Mesenchymal stem cell (in vitro differentiated cells and primary cell): ENCODE data around the gene TMC4.
A peak's percentile ranks its signal among the peaks of the same experiment; 100 is the strongest.
"Not testable (repeated sequence)": the region's sequence is repeated elsewhere in the genome, so short reads cannot be mapped to it uniquely, and the experiment has no call there.

Experiments used
- DNase-seq: peaks from one replicate; pipeline ENCODE4 v3.0.0-alpha.2; 2013
- H2AFZ ChIP-seq: one replicate; pipeline ENCODE4 v1.6.1; 2013; ENCODE audit warnings: low read depth, mild to moderate bottlenecking, control low read depth, inconsistent platforms, low read length, moderate library complexity
- H2AK5ac ChIP-seq: 2 replicates; pipeline ENCODE4 v1.6.1; 2013; ENCODE audit warnings: low read length, moderate library complexity, mild to moderate bottlenecking, inconsistent platforms; ENCODE audit not compliant: severe bottlenecking
- H2BK120ac ChIP-seq: one replicate; pipeline ENCODE4 v1.6.1; 2013; ENCODE audit warnings: low read depth, mild to moderate bottlenecking, inconsistent platforms, low read length, moderate library complexity
- H2BK12ac ChIP-seq, 2 experiments: one replicate each; pipeline ENCODE4 v1.6.1; 2013; ENCODE audit warnings: inconsistent platforms in 2 of 2, low read length in 2 of 2, mild to moderate bottlenecking in 2 of 2, moderate library complexity in 2 of 2, control low read depth in 1 of 2
- H2BK15ac ChIP-seq: one replicate; pipeline ENCODE4 v1.6.1; 2013; ENCODE audit warnings: mild to moderate bottlenecking, low read depth, inconsistent platforms; ENCODE audit not compliant: poor library complexity, severe bottlenecking
- H2BK5ac ChIP-seq: 2 replicates; pipeline ENCODE4 v1.6.1; 2013; ENCODE audit warnings: low read depth, mild to moderate bottlenecking, low read length, control low read depth, inconsistent platforms; ENCODE audit not compliant: poor library complexity, severe bottlenecking
- H3K14ac ChIP-seq, 2 experiments: one replicate each; pipeline ENCODE4 v1.6.1; 2013; ENCODE audit warnings: inconsistent platforms in 2 of 2, low read length in 2 of 2, control low read depth in 1 of 2, mild to moderate bottlenecking in 1 of 2, moderate library complexity in 1 of 2
- H3K18ac ChIP-seq, 2 experiments: one replicate each; pipeline ENCODE4 v1.6.1; 2013; ENCODE audit warnings: inconsistent platforms in 2 of 2, low read length in 2 of 2, control low read depth in 1 of 2, low read depth in 1 of 2, mild to moderate bottlenecking in 1 of 2
- H3K23ac ChIP-seq, 2 experiments: one replicate each; pipeline ENCODE4 v1.6.1; 2013; ENCODE audit warnings: inconsistent platforms in 2 of 2, low read length in 2 of 2, mild to moderate bottlenecking in 2 of 2, moderate library complexity in 2 of 2, control low read depth in 1 of 2
- H3K27ac ChIP-seq: 2 replicates; pipeline ENCODE4 v1.5.1; 2013; ENCODE audit warnings: mild to moderate bottlenecking, moderate library complexity, low read length, control low read depth, inconsistent platforms; ENCODE audit not compliant: poor library complexity, severe bottlenecking
- H3K27me3 ChIP-seq, 2 experiments: 2 replicates each; pipeline versions ENCODE4 v1.6.1 to v1.7.0; 2013; ENCODE audit warnings: low read length in 2 of 2, mild to moderate bottlenecking in 2 of 2, moderate library complexity in 2 of 2, control low read depth in 1 of 2, inconsistent platforms in 1 of 2; ENCODE audit not compliant: control insufficient read depth in 1 of 2, insufficient read depth in 1 of 2
- H3K36me3 ChIP-seq, 2 experiments: 2 replicates each; pipeline versions ENCODE4 v1.6.1 to v1.7.0; 2013; ENCODE audit warnings: low read length in 2 of 2, control low read depth in 1 of 2, inconsistent platforms in 1 of 2, low read depth in 1 of 2, mild to moderate bottlenecking in 1 of 2; ENCODE audit not compliant: insufficient read depth in 2 of 2, control insufficient read depth in 1 of 2
- H3K4ac ChIP-seq, 2 experiments: one replicate each; pipeline ENCODE4 v1.6.1; 2013; ENCODE audit warnings: inconsistent platforms in 2 of 2, low read length in 2 of 2, mild to moderate bottlenecking in 2 of 2, moderate library complexity in 2 of 2, control low read depth in 1 of 2, low read depth in 1 of 2
- H3K4me1 ChIP-seq: 2 replicates; pipeline ENCODE4 v1.6.1; 2013; ENCODE audit warnings: low read depth, low read length, control low read depth; ENCODE audit not compliant: control insufficient read depth, insufficient read depth
- H3K4me2 ChIP-seq: 2 replicates; pipeline ENCODE4 v1.6.1; 2013; ENCODE audit warnings: low read length, mild to moderate bottlenecking, inconsistent platforms; ENCODE audit not compliant: poor library complexity, severe bottlenecking
- H3K4me3 ChIP-seq, 2 experiments: 2 replicates each; pipeline versions ENCODE4 v1.5.1 to v1.7.0; 2013; ENCODE audit warnings: low read length in 2 of 2, mild to moderate bottlenecking in 2 of 2, control low read depth in 1 of 2, low read depth in 1 of 2; ENCODE audit not compliant: insufficient read depth in 1 of 2
- H3K79me1 ChIP-seq: replicated peaks from 2 replicates; pipeline ENCODE4 v1.6.1; 2013; ENCODE audit warnings: mild to moderate bottlenecking, control low read depth, low read length, inconsistent platforms; ENCODE audit not compliant: poor library complexity, severe bottlenecking
- H3K9ac ChIP-seq: 2 replicates; pipeline ENCODE4 v1.7.0; 2013; ENCODE audit warnings: mild to moderate bottlenecking, low read length, moderate library complexity
- H3K9me3 ChIP-seq: 2 replicates; pipeline ENCODE4 v1.7.0; 2013; ENCODE audit warnings: mild to moderate bottlenecking, low read length; ENCODE audit not compliant: control insufficient read depth
- H4K8ac ChIP-seq: one replicate; pipeline ENCODE4 v1.6.1; 2013; ENCODE audit warnings: inconsistent platforms, mild to moderate bottlenecking, low read length, moderate library complexity
- H4K91ac ChIP-seq: one replicate; pipeline ENCODE4 v1.6.1; 2013; ENCODE audit warnings: mild to moderate bottlenecking, low read length, inconsistent platforms
- WGBS: methylation state at CpG from one replicate; pipeline ENCODE4 v1.1.7; 2013; ENCODE audit warnings: mixed read lengths; 5-methylcytosine and 5-hydroxymethylcytosine counted together

Gene TMC4

GRCh38 chr19:54186934-54187381, 14.0 kb upstream of the TMC4 start:
- peaks cover 11% of the 10 kb centered on the region for H3K4me1 ChIP-seq
- no peaks in the 10 kb centered on the region for H3K9me3 ChIP-seq
- H2BK5ac ChIP-seq, result no peak overlapping the region
- H2AFZ ChIP-seq, result no peak overlapping the region
- H3K4me2 ChIP-seq, result no peak overlapping the region
- no peak overlapping the region for H3K27ac ChIP-seq
- peaks cover 29% of the 10 kb centered on the region for H3K79me1 ChIP-seq
- no peak overlapping the region for H2BK12ac ChIP-seq
- H4K91ac ChIP-seq, result no peak overlapping the region
- no peaks in the 10 kb centered on the region for H3K27me3 ChIP-seq
- peaks cover 20 to 32% of the 10 kb centered on the region in 2 experiments for H3K36me3 ChIP-seq
- H3K9ac ChIP-seq, result peak overlapping the region; percentile 26
- H2AK5ac ChIP-seq, result no peak overlapping the region
- H2BK120ac ChIP-seq, result no peak overlapping the region
- 95% methylated on average over 10 of the region's 11 CpGs for WGBS
- H3K4me3 ChIP-seq, result no peak overlapping the region
- no peak overlapping the region for H4K8ac ChIP-seq
- no peak overlapping the region for H3K18ac ChIP-seq
- no peak overlapping the region for H3K4ac ChIP-seq
- no peak overlapping the region for H2BK15ac ChIP-seq
- peak overlapping the region in 1 of 2 experiments; percentile 23 for H3K23ac ChIP-seq
- DNase-seq, result no peak
- H3K14ac ChIP-seq, result peak overlapping the region in 1 of 2 experiments; percentile 7

- H4K8ac ChIP-seq, result no peak overlapping the region
- H3K4me1 ChIP-seq, result peaks cover 10% of the 10 kb centered on the region
- H3K18ac ChIP-seq, result no peak overlapping the region
- no peak overlapping the region for H3K4me2 ChIP-seq
- peak overlapping the region; percentile 30 for H3K9ac ChIP-seq
- H3K23ac ChIP-seq, result no peak overlapping the region
- H2BK120ac ChIP-seq, result no peak overlapping the region
- H3K4ac ChIP-seq, result no peak overlapping the region
- no peak for DNase-seq
- no peak overlapping the region for H3K4me3 ChIP-seq
- H4K91ac ChIP-seq, result no peak overlapping the region
- no peak overlapping the region for H3K14ac ChIP-seq
- no peak overlapping the region for H3K27ac ChIP-seq
- no peak overlapping the region for H2AFZ ChIP-seq
- H3K36me3 ChIP-seq, result peaks cover 21 to 32% of the 10 kb centered on the region in 2 experiments
- no peak overlapping the region for H2AK5ac ChIP-seq
- peaks cover 29% of the 10 kb centered on the region for H3K79me1 ChIP-seq
- no peak overlapping the region for H2BK12ac ChIP-seq
- no peak overlapping the region for H2BK15ac ChIP-seq
- H3K27me3 ChIP-seq, result no peaks in the 10 kb centered on the region
- H3K9me3 ChIP-seq, result no peaks in the 10 kb centered on the region
- 98% methylated on average over 8 of the region's 8 CpGs for WGBS
- H2BK5ac ChIP-seq, result no peak overlapping the region
Measured at GRCh38 chr19:54186351-54186750, 13.4 kb upstream of the TMC4 start.

- no peak overlapping the region for H4K8ac ChIP-seq
- peaks cover 52% of the 10 kb centered on the region for H3K79me1 ChIP-seq
- no peak overlapping the region for H3K14ac ChIP-seq
- H2BK5ac ChIP-seq, result no peak overlapping the region
- 97% methylated on average over 11 of the region's 11 CpGs for WGBS
- no peak overlapping the region for H4K91ac ChIP-seq
- H3K9me3 ChIP-seq, result no peaks in the 10 kb centered on the region
- H2BK120ac ChIP-seq, result no peak overlapping the region
- peaks cover 51 to 52% of the 10 kb centered on the region in 2 experiments for H3K36me3 ChIP-seq
- no peak overlapping the region for H3K27ac ChIP-seq
- H3K4me1 ChIP-seq, result peaks cover 10% of the 10 kb centered on the region
- H2BK12ac ChIP-seq, result no peak overlapping the region
- no peak overlapping the region for H3K9ac ChIP-seq
- no peaks in the 10 kb centered on the region for H3K27me3 ChIP-seq
- no peak overlapping the region for H3K4me3 ChIP-seq
- H3K4ac ChIP-seq, result no peak overlapping the region
- DNase-seq, result no peak
- no peak overlapping the region for H3K18ac ChIP-seq
- no peak overlapping the region for H3K23ac ChIP-seq
- no peak overlapping the region for H2AFZ ChIP-seq
- no peak overlapping the region for H3K4me2 ChIP-seq
- no peak overlapping the region for H2AK5ac ChIP-seq
- H2BK15ac ChIP-seq, result no peak overlapping the region
Measured at GRCh38 chr19:54183431-54183830, 10.5 kb upstream of the TMC4 start.

- H3K4me3 ChIP-seq, H3K9me3 ChIP-seq, H2AK5ac ChIP-seq, H3K27me3 ChIP-seq, H4K91ac ChIP-seq, H3K18ac ChIP-seq, H2BK120ac ChIP-seq, H2AFZ ChIP-seq, H2BK5ac ChIP-seq, H3K9ac ChIP-seq, DNase-seq, H3K4me1 ChIP-seq, H3K4me2 ChIP-seq, H2BK12ac ChIP-seq, H3K23ac ChIP-seq, H3K14ac ChIP-seq, H3K4ac ChIP-seq, H2BK15ac ChIP-seq, H3K27ac ChIP-seq, H4K8ac ChIP-seq: not testable (repeated sequence)
- Histone ChIP-seq H3K79me1 (peaks cover 48% of the 10 kb centered on the region), H3K36me3 (peaks cover 51 to 54% of the 10 kb centered on the region in 2 experiments)
- 89% methylated on average over 1 of the region's 3 CpGs for WGBS
Measured at GRCh38 chr19:54181894-54182293, 8.9 kb upstream of the TMC4 start.
